H1 (cell line): Measurements from ENCODE around the gene NOP16. TPM values are rescaled to one million over a fixed set of nuclear protein-coding genes. Genes with fewer than 3 reads are reported as not detected.

Experiments
- JUND ChIP-seq: IDR thresholded peaks from 2 replicates; pipeline ENCODE4 v1.6.1; 2011; ENCODE audit warnings: mild to moderate bottlenecking, improper control_type of control experiment, low read length
- KDM4A ChIP-seq: IDR thresholded peaks from one replicate; pipeline ENCODE4 v1.7.1; 2012; ENCODE audit warnings: low read depth, mild to moderate bottlenecking, moderate library complexity, low read length, inconsistent platforms; ENCODE audit not compliant: severe bottlenecking
- PHF8 ChIP-seq: fragments of 200-600 bp; sonication (generic); conservative IDR thresholded peaks from 2 replicates; pipeline ENCODE4 v1.7.1; 2012; ENCODE audit warnings: low read depth, mild to moderate bottlenecking, inconsistent platforms, low read length, moderate library complexity
- polyA plus RNA-seq, 7 experiments: library from polyadenylated mRNA; depleted of rRNA in 3 of 7; stranded (reverse) in 5 of 7; unstranded in 2 of 7; fragments of >200 nt in 5 of 7; fragments of 200-250 nt in 2 of 7; gene quantifications; 1 replicate in 5 of 7; 2 replicates in 1 of 7; 4 replicates in 1 of 7; pipeline versions ENCODE4 v1.2.1 to v1.2.3, GENCODE V29; 2011 to 2013; ENCODE audit warnings: missing spikeins in 2 of 7, mixed read lengths in 2 of 7
- total RNA-seq: library from RNA; stranded (reverse); fragmentation: NEBNext Ultra II Directional; extraction: Animal tissue kit (Norgen Biotek cat#: 25700); gene quantifications from 2 replicates; pipeline ENCODE4 v1.2.1, GENCODE V29; 2021

The NOP16 gene
- total and polyA plus RNA-seq, 2 of the 8 experiments (the other 6 are each of a cell fraction or from before 2014, with no cell fraction given): 46.9 to 65.2 TPM

DNA sequence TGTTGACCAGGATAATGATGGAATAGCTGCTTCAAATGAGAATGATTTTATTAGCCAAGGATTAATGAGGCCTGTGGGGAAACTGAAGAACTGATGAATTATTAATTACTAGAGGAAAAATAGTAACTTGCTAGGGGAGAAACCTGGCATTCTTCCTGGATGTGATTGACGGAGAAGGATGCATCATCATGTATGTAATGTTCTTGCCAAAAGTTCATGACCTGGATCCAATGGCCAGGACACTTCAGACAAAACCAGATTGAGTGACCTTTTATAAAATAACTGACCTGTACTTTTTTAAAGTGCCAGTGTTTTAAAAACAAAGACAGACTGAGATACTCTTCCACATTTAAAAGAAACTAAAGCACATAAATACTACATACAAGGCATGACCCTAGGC lies 50.5 kb downstream of the NOP16 start (continued):
- TF ChIP-seq JUND (no peak), KDM4A (no peak), PHF8 (no peak)
